ENCODE data around the gene NEGR1.

Gene NEGR1

DNA sequence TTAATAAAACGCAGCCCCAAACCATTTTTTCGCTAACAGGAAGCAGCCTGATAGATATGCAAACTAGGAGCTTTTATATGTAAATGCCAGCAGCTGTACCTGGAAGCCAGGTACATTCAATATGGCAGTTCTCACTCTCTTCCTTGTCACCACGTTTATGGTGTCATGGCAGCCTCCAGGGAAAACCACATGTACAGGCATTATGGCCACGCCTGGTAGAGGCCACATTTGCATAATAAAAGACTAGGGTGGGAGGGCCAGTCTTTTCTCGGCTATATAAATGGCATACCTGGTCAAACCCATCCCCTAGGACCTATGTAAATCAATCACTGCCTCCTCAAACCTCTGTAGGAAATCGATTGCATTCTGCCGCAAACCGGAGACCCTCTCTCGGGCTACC, 247.5 kb downstream of the NEGR1 start:
- DNase-seq (ENCODE audit: low read depth, low spot score) = peak; percentile 56

- no peak for DNase-seq (ENCODE audit: low read depth, low spot score)
Observed at GRCh38 chr1:72023063-72023930, 259.0 kb downstream of the NEGR1 start.

DNA sequence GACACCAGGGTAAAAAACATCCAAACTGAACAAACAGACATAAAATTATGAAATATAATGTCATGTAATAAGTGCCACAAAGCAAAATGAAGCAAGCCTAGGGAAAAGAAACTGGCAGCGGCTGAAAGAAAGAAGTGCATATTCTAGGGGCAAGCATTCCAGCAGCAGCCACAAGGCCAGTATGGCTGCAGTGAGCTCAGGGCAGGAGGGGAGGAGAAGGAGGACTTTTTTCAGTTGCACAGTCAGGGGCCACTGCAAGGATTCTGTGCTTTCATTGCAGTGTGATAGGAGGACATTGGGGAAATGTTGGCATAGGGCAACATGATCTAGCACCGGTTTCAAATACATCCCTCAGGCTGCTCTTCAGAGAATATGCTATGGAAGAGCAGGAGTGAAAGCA, 263.8 kb downstream of the NEGR1 start:
- DNase-seq (ENCODE audit: low read depth, low spot score) = no peak

GRCh38 chr1:72015006-72015405, 267.3 kb downstream of the NEGR1 start:
- DNase-seq (ENCODE audit: low read depth, low spot score) = no peak

DNA sequence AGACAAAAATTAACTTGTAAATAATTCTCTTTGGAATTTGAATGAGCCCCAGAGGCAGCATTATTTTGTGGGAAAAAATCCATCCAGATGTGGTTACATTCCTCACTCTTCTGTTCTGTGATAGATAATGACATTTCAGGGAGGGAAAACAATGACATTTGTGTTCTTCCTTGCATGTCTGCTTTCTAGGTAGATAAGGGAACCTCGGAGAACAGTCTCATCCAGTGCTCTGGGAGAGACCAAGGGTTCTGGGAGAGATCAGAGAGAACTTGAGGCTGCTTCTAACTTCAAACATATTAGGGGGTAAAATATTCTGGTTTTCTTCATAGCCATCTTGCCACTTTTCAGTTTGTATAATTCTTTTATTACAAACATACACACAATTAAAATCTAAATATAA, 269.2 kb downstream of the NEGR1 start:
- DNase-seq (ENCODE audit: low read depth, low spot score) = no peak

DNA sequence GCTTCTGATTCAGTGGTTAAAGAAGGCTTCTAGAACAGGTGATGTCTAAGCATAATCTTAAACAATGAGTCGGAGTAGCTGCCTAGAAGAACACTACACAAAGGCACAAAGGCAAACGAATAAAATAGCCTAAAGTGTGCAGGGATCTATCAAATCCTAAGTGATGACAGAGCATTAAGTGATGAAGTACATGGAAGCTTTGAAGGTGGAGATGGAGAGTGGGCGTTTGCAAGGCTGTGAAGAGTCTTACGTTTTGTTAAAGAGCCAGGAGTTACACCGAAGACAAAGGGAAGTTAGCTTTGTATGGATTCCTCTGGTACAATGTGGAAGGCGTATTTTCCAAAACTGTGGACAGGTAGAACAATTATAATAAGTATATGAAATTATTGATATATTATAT, 270.6 kb downstream of the NEGR1 start:
- no peak for DNase-seq (ENCODE audit: low read depth, low spot score)

GRCh38 chr1:72010094-72010431, 272.3 kb downstream of the NEGR1 start:
- DNase-seq (ENCODE audit: low read depth, low spot score) = no peak

DNA sequence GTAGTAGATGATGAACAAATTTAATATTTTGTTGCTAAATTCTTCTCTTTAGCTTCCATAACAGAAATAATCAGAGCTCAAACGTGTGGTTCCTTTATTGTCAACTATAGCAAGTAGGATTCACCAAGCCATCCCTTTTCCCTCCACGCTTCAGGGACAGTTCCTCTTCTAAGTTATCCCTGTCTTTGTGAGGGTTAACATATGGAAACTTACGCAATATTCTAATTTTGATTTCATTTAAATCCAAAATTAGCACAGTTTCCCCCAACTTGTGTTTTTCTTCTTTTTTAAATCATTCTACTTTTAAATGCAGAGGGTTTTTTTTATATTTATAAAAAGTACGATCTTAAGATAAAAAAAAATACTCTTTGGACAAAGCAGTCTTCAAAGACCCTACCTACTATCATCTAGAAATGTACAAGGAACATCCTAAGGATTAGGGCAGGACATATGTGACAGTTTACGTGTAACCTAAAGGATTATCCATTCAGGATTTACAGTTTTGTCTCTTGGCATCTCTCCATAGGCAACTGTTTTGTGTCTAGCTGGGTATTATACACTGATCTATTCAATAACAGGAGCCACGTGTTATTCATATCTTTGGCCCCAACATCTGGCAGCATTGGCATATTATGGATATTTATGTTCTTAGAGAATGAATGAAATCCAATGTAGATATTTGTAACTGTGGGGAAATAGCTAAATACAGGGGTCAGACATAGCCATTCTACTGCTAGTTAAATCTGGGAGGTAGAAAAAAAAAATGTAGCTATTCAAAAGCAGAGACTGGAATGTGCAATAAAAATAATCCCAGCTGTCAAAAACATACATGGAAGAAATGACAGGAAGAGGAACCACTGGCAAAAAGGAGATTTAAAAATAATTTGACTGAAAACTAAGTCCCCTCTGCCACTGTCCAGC, 272.9 kb downstream of the NEGR1 start:
- no peak for DNase-seq (ENCODE audit: low read depth, low spot score)

DNA sequence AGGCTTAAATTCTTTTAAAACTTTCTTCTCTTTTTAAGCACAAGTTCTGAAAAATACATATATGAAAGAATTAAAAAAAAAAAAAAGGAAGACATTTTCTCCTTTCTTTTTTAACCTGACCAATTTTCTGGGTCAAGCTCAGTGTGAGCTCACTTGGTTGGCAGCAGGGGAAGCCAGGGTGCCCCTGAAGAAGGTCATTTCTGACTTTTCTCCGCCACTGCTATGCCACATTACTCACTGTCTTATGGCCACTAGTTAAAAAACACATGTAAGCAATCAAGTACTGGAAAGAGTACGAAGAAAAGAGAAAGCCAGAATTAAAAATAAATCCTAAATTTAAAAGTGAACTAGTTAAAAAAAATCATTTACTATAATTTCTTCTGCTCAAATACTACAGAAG, 275.0 kb downstream of the NEGR1 start:
- no peak for DNase-seq (ENCODE audit: low read depth, low spot score)

- no peak for DNase-seq (ENCODE audit: low read depth, low spot score)
Observed at GRCh38 chr1:72006092-72006491, 276.2 kb downstream of the NEGR1 start.

DNA sequence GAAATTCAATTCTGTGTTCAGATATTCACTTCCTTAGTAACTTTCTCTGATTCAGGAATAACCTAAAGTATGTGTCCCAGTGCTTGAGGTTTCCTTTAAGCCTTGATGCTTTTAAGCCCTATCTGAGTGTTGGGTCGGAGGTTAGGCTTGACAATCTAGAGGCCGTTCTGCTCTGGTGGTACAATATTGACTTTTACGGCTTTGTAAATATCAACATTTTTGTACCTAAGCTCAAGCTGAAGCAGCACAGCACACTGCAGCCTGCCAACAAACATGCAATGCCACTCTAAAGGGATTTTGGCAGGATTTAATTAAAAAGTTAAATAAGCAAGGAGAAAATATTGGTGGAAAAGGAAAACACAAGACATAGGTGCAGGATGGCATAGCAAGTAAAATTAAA, 279.2 kb downstream of the NEGR1 start:
- DNase-seq (ENCODE audit: low read depth, low spot score) = no peak

- DNase-seq (ENCODE audit: low read depth, low spot score) = peak; percentile 38
Observed at GRCh38 chr1:72000809-72001208, 281.5 kb downstream of the NEGR1 start.

- no peak for DNase-seq (ENCODE audit: low read depth, low spot score)
Observed at GRCh38 chr1:71994646-71995045, 287.7 kb downstream of the NEGR1 start.

GRCh38 chr1:71987181-71987580, 295.2 kb downstream of the NEGR1 start:
- no peak for DNase-seq (ENCODE audit: low read depth, low spot score)

GRCh38 chr1:71986160-71986559, 296.2 kb downstream of the NEGR1 start:
- no peak for DNase-seq (ENCODE audit: low read depth, low spot score)

DNA sequence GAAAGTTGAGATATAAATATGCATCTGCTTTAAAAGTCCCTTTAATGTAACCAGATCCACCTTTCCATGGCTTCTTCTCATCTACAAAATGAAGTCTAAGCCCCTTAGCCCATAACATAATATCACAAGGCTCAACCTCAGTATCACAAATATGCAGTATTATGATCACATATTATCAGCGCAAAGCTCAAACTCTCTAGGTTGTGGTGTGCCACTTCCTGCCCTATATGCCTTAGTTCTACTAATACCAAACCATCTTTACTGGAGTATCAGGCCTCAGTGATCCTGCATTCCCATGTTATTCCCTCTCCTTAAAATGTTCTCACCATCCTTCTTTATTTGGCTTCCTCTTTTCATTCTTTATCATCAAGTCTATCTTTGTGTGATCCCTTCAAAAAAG, 301.8 kb downstream of the NEGR1 start:
- DNase-seq (ENCODE audit: low read depth, low spot score) = no peak

GRCh38 chr1:71979882-71980281, 302.5 kb downstream of the NEGR1 start:
- no peak for DNase-seq (ENCODE audit: low read depth, low spot score)

- no peak for DNase-seq (ENCODE audit: low read depth, low spot score)
Observed at GRCh38 chr1:71967670-71968069, 314.7 kb downstream of the NEGR1 start.

- peak; percentile 17 for DNase-seq (ENCODE audit: low read depth, low spot score)
Observed at GRCh38 chr1:71964188-71964587, 318.2 kb downstream of the NEGR1 start.

GRCh38 chr1:71956613-71957285, 325.6 kb downstream of the NEGR1 start:
- DNase-seq (ENCODE audit: low read depth, low spot score) = no peak

DNA sequence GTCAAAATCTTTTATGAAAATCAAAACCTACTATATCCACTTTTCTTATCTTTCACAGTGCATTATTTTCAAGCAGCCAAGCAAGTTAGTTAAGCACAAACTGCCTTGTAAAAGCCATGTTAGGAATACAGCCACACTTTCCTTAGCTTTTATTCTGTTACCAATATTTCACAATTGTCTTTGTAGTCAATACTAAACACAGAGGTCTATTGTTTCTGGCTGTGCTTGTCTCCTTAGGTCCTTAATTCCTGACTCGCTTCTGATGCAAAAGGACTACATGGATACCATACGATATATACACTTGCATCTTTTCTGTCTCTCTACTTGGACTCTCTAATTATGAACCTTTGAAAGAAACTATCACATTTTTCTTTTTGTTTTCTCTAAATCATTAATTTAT, 331.8 kb downstream of the NEGR1 start:
- DNase-seq (ENCODE audit: low read depth, low spot score) = no peak

DNA sequence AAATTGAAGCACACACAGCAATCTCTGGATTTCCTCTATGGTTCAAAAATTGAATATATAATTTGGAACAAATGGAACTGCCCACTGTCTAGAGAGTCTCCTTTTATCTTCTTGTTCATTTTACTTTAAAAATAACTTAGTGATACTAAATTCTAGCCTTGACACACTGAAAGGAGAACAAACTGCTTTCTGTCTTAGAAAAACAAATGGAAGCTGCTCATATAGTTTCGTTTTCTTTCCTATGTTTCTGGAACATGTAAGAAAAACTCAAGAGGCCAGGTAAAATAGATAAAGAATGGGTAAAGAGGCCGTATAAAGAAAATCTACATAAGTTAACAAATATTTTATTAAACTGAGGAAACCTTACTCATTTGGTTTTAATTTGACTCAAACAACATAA, 332.7 kb downstream of the NEGR1 start:
- DNase-seq (ENCODE audit: low read depth, low spot score) = no peak
